Stimulated activated CD4-positive, alpha-beta T cell treated with anti-CD3 and anti-CD28 coated beads, Interleukin-4, amount 100 ng/mL, for 4 hours (primary cell): Measurements from ENCODE around the gene SURF4.
"Not testable (repeated sequence)": the region's sequence is repeated elsewhere in the genome, so short reads cannot be mapped to it uniquely, and the experiment has no call there.

Source experiments
- DNase-seq, 2 experiments: peaks; one replicate each; pipeline ENCODE4 v3.0.0-alpha.2; 2020

The SURF4 gene

DNA sequence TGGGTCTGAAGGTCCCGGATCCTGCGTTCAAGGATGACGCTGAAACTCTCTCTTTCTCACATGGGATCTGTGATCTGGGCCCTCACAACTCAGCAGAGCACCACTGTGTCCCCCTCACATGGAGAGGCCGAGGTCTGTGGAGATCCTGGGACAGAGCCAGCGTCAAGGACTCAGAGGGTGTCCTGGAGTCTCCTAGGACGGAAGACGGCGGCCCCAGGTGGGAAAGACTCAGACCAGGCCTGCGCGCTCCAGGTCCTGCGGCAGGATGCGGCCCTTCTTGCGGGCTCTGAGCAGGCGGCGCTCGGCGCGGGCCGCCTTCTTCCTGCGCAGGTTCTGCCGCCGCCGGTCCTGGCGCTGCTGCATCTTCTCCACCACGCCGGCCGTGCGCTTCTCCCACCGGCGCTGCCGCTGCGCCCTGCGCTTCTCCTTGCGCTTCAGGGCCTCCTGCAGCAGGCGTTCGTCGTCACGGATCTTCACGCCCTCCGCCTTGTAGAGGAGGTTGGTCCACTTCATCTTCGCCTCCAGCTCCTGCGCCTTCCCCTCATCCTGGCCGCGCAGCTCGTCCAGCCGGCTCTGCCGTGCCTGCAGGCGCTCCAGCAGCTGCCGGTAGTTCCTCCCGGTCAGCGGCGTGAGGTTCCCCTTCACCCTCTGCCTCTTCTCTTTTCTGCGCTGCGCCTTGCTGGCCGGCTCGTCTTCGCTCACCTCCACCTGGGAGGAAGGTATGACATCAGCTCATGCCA lies 44.0 kb downstream of the SURF4 start:
- no peak for DNase-seq

DNA sequence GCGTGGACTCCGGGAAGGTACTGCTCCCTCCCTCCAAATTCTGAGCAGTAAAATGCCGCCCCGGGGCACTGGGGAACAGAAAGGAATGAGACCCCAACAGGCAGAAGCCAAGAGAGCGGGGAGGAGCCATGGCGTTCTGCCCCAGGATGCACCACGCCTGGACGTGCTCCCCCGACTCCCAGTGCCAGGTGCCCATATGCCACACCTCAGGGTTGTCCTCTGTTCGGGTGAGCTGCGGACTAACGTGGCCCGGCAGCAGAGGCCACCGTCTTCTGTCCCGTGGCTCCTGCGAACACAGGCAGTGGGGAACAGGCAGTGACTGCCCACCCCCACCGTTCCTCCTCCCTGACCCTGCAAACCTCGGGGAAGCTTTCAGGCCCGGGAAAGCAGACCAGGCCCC lies 44.6 kb downstream of the SURF4 start:
- no peak for DNase-seq

DNA sequence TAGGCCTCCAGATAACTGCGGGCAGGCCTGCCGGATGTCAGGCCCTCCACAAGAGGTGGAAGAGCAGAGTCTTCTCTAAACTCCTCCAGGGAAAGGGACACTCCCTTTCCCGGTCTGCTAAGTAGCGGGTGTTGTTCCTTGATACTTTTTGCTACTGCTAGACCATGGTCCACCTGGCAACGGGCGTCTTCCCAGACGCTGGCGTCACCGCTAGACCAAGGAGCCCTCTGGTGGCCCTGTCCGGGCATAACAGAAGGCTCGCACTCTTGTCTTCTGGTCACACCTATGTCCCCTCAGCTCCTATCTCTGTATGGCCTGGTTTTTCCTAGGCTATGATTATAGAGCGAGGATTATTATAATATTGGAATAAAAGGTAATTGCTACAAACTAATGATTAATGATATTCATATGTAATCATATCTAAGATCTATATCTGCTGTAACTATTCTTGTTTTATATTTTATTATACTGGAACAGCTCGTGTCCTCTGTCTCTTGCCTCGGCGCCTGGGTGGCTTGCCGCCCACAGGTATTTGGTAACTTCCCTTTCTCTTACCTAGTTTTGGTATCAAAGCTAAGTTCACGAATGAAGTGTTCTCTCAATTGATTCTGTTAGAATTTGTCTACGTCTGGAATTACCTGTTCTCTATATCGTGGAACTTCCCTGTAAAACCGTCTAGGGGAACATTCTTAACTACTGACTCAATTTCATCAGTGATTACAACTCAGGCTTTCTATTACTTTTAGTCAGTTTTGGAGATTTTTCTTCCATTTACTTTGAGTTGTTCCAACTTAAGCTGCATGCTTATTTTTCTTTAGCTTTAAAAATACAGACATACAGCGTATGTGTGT lies 46.3 kb downstream of the SURF4 start:
- not testable (repeated sequence) for DNase-seq

DNA sequence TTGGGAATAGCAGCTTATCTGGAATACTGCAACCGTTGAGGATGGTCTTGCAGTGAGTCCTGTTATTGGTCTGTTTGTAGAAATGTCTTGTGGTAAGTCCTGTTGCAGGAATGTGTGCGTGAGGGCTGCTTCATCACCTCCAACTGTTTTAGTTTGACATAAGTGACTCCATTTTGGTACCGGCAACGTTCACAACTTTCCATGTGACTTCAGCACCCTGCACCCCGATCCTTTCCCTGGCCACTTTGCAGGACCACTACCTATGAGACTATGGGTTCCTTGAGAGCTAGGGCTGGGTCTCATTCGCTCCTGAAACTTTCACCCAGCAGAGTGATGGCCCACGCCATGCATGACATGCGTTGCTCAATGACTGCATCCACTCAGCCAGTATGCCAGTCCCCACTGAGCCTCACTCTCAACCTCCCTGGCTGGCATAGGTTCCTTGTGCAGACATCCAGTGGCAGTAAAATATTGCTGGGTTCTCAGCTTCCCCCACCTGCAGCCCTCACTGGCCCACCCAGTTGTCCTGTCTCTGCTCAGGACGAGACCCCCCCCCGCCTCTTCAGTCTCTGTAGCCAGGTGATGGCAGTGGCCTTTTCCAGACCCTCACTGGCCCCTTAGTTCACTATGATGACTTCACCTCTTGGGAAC lies 47.9 kb downstream of the SURF4 start:
- no peak for DNase-seq

DNA sequence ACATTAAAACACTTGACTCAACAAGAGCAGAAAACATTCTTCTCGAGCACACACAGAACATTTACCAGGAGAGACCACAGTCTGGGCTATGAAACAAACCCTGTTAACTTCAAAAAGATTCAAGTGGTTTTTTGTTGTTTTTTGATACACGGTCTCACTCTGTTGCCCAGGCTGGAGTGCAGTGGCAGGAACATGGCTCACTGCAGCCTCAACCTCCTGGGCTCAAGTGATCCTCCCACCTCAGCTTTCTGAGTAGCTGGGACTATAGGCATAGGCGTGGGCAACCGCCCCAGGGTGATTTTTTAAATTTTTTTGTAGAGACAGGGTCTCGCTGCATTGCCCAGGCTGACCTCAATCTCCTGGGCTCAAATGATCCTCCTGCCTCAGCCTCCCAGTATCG lies 48.8 kb downstream of the SURF4 start:
- DNase-seq, result not testable (repeated sequence)

DNA sequence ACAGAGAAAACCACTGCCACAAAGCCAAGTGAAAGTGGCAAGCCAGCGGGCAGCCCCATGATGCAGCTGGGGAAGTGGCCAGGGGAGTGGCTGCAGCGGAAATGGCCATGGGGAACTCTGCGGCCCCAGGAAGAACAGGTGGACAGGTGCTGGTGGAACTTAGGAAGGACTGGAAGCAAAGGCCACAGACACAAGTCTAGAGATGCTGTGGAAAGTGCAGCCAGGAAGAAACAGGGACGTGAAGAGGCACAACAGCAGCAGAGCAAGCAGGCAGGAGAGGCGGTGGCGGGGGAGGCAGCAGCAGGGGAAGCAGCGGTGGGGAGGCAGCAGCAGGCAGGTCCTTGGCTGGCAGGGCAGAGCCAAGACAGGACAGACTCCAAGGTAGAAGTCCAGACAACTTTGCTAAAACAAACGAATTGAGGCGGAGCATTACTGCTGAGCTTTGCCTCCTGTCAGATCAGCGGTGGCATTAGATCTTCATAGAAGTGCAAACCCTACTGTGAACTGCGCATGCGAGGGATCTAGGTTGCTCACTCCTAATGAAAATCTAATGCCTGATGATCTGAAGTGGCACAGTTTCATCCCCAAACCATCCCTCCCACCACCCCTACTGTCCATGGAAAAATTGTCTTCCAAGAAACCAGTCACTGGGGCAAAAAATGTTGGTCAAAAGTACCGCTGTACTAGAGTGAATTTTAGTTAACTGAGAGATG lies 51.7 kb downstream of the SURF4 start:
- DNase-seq, result no peak

DNA sequence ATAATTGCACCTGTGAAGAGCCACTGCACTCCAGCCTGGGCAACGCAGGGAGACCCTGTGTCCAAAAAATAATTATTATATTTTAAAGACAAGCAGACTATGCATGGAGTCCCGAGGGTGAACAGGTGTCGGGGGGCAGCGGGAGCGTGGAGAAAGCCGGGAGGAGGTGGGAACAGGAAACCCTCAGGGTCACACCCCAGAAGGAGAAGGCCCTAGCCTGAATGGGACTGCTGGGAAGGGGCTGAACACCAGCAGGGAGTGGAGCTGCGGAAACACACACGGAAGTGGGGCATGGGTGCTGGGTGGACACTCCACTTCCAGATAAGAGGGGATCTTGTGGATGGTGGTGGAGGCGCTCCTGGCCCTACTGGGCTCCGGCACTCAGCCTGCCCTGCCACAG lies 52.6 kb downstream of the SURF4 start:
- no peak for DNase-seq

DNA sequence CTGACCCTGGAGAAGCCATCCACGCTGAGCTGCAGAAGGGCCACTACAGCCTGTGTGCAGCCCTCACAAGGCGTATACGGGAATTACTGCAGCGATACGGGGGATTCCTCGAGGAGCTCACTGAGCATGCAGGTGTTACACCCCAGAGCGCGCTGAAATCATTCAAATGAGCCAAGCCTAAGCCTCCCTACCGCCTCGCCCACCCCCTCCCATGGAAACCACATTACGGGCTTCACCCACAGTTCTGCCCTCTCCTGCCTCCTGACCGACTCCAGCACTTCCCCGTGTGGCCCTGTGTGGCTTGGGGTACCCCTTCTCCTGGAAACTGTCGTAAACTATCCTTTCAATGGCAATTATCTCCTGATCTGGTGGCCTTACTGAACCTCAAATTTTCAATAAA lies 53.2 kb downstream of the SURF4 start:
- DNase-seq, result no peak

DNA sequence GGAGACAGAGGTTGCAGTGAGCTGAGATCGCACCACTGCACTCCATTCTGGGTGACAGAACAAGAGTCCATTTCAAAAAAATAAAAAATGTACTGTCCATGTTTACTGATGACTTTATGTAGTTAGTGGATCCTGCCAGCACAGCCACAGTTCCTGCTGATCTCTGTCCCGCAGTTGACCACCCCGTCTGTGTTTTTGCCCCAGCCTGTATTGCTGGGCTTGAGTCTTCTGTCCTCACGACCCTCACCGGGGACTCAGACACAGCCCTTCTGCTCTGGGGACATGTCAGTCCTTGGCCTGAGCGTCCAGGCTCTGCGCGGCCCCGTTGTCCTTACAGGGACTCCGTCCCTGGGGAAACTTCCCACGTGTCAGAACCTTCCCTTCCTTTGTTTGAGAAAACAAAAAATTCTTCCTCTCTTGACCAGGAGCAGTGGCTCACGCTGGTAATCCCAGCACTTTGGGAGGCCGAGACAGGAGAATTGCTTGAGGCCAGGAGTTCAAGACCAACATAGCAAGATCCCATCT lies 54.4 kb downstream of the SURF4 start:
- no peak for DNase-seq

DNA sequence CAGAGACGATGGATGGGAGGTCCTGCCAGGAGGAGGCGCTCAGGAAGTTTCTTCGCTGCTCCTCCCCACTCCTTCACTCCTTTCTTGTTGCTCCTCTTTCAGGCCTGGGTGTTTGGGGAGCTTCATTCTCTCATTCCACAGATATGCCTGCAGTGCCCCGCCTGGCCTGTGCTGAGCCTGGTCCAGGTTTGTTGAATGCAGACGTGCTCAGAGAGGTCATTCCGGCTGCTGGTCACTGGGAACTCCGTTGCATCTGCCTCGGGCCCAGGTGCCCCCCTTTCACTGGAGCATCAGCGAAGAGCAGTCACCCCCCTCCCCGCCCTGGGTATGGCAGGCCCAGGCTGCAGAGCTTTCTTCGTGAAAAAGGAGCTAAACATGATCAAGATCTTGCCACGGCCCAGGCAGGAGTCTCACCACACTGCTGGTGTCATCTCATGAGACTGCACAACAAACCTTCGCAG lies 55.4 kb downstream of the SURF4 start:
- DNase-seq, result no peak

DNA sequence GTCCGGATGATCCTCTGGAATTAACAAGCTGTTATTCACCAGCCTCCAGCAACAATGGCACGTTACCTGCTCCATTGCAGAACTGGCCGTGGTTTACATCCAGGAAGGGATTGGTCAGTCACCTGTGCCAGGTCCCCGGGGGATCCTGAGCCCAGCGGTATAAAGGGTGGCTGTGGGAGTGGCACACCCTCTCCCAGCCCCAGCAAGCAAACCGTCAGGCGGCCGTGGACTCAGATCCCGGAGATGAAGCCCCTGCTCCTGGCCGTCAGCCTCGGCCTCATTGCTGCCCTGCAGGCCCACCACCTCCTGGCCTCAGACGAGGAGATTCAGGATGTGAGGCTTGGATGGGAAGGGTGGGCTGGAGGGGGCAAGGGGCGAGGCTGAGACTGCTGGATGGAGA lies 58.3 kb downstream of the SURF4 start:
- DNase-seq, result not testable (repeated sequence)

DNA sequence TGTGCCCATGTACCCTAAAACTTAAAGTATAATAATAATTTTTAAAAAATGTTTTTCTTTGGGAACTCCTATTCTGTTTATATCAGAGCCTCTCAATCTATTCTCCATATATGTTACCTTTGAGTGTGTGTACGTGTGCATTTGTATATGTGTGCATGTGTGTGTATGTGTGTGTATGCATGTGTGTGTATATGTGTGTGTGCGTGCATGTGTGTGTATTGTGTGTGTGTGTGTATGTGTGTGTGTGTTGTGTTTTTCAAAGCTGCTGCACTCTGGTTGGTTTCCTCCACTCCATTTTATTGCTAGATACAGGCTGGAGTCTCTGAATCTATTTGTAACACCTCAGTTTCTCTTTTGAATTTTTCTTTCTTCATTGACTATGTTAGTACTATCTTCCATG lies 59.9 kb downstream of the SURF4 start:
- no peak for DNase-seq
